ENCODE measurements around the gene MAML2.

MAML2 gene

GRCh38 chr11:96219981-96220623 is 122.9 kb downstream of the MAML2 start:
- no peak for DNase-seq (ENCODE audit: low read depth)
- H3K4me3 ChIP-seq (ENCODE audit: low read depth, low read length), result no peak overlapping the region
- no peak for TF ChIP-seq CTCF (IDR thresholded peaks at IDR 0.05; ENCODE audit: insufficient read depth, low read depth, low read length, missing control alignments)

GRCh38 chr11:96218901-96219300 is 124.1 kb downstream of the MAML2 start:
- no peak for TF ChIP-seq CTCF (IDR thresholded peaks at IDR 0.05; ENCODE audit: insufficient read depth, low read depth, low read length, missing control alignments)

GRCh38 chr11:96218006-96218405 is 125.0 kb downstream of the MAML2 start:
- no peak overlapping the region for H3K4me3 ChIP-seq (ENCODE audit: low read depth, low read length)
- no peak for TF ChIP-seq CTCF (IDR thresholded peaks at IDR 0.05; ENCODE audit: insufficient read depth, low read depth, low read length, missing control alignments)
- no peak for DNase-seq (ENCODE audit: low read depth)

More at GRCh38 chr11:96218901-96219300, 124.1 kb downstream of the MAML2 start:
- no peak overlapping the region for H3K4me3 ChIP-seq (ENCODE audit: low read depth, low read length)
- no peak for DNase-seq (ENCODE audit: low read depth)

- no peak for TF ChIP-seq CTCF (IDR thresholded peaks at IDR 0.05; ENCODE audit: insufficient read depth, low read depth, low read length, missing control alignments)
Observed at GRCh38 chr11:96217206-96217605, 125.8 kb downstream of the MAML2 start.

GRCh38 chr11:96215826-96216225 is 127.2 kb downstream of the MAML2 start:
- no peak for DNase-seq (ENCODE audit: low read depth)
- no peak overlapping the region for H3K4me3 ChIP-seq (ENCODE audit: low read depth, low read length)
- no peak for TF ChIP-seq CTCF (IDR thresholded peaks at IDR 0.05; ENCODE audit: insufficient read depth, low read depth, low read length, missing control alignments)

More at GRCh38 chr11:96217206-96217605, 125.8 kb downstream of the MAML2 start:
- no peak for DNase-seq (ENCODE audit: low read depth)
- H3K4me3 ChIP-seq (ENCODE audit: low read depth, low read length), result no peak overlapping the region

- DNase-seq (ENCODE audit: low read depth), result peak; percentile 83
- H3K4me3 ChIP-seq (ENCODE audit: low read depth, low read length), result peak overlapping the region; percentile 6; the same call in 1 of the 2 replicates
- no peak for TF ChIP-seq CTCF (IDR thresholded peaks at IDR 0.05; ENCODE audit: insufficient read depth, low read depth, low read length, missing control alignments)
Observed at GRCh38 chr11:96215110-96215782, 127.7 kb downstream of the MAML2 start.
